RWPE2 (cell line): ENCODE measurements around the gene GPER1.

Experiments
- ATAC-seq: fragments of 200-7000 bp; cut with Tn5 transposase; 3 replicates; pipeline ENCODE4 v1.9.1; 2021; ENCODE audit warnings: low read depth
- DNase-seq: peaks from one replicate; pipeline ENCODE4 v3.0.0-alpha.2; 2020; ENCODE audit warnings: low spot score
- H3K27ac ChIP-seq: fragments of 450-650 bp; 2 replicates; pipeline ENCODE4 v1.5.1; 2017; ENCODE audit warnings: mild to moderate bottlenecking; ENCODE audit not compliant: poor library complexity, severe bottlenecking
- H3K27me3 ChIP-seq: fragments of 250-450 bp; sonication (Bioruptor Pico); 2 replicates; pipeline ENCODE4 v1.5.1; 2021; ENCODE audit warnings: mild to moderate bottlenecking, moderate library complexity; ENCODE audit not compliant: insufficient read depth, poor library complexity, severe bottlenecking
- H3K36me3 ChIP-seq: fragments of 250-450 bp; sonication (Bioruptor Pico); 2 replicates; pipeline ENCODE4 v1.5.1; 2020; ENCODE audit warnings: low read depth, mild to moderate bottlenecking, moderate library complexity
- H3K4me1 ChIP-seq: fragments of 250-450 bp; sonication (Bioruptor Pico); 2 replicates; pipeline ENCODE4 v1.5.1; 2021; ENCODE audit warnings: mild to moderate bottlenecking, moderate library complexity; ENCODE audit not compliant: insufficient read depth, poor library complexity, severe bottlenecking
- H3K4me3 ChIP-seq: fragments of 250-450 bp; sonication (Bioruptor Pico); 2 replicates; pipeline ENCODE4 v1.5.1; 2021; ENCODE audit warnings: mild to moderate bottlenecking, moderate library complexity; ENCODE audit not compliant: severe bottlenecking
- H3K9me3 ChIP-seq: fragments of 250-450 bp; sonication (Bioruptor Pico); 2 replicates; pipeline ENCODE4 v1.5.1; 2021; ENCODE audit warnings: mild to moderate bottlenecking, moderate library complexity; ENCODE audit not compliant: severe bottlenecking
- TF ChIP-seq, protein P1 (sequence below): fragments of 450-650 bp; IDR thresholded peaks from one replicate; pipeline ENCODE4 v1.5.1; 2017; ENCODE audit warnings: mild to moderate bottlenecking, moderate library complexity; ENCODE audit not compliant: poor library complexity, severe bottlenecking

Gene GPER1

DNA sequence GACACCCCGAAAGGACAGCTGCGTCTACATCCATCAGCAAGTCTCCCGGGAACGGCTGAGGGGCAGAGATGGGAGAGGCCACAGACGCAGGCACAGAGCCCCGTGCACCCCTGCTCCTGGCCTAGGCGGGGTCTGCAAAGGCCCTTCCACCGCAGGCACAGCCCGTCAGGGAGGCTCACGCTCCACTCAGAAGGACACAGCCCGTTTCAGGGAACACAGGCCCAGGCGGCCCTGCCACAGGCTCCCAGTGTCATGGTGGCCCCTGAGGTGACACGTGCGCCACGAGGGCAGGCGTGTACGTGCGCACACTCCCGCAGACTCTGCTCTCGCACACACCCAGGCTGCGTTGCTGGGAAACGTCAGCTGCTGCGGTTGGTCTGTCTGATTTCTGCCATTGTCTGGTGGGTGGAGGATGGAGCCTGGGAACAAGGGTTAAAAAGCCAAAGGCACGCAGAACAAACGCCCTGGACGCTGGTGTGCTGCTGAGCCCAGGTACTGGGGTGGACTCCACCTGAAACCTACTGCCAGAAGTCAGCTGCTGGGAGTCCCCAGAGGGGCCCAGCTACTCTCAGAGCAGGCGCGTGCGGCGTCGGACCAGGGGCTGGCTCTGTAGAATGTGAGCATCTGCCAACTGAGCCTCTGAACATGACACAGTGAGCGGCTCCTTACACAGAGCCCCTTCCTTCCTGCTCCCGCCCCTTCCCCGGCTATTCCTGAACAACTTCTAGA is 13.1 kb downstream of the GPER1 start:
- ATAC-seq (no peak; the same call in 2 of the 3 replicates), DNase-seq (no peak)
- Histone ChIP-seq H3K4me3 (no peak overlapping the region), H3K27me3 (no peaks in the 10 kb centered on the region), H3K27ac (no peak overlapping the region), H3K4me1 (no peaks in the 10 kb centered on the region), H3K9me3 (no peaks in the 10 kb centered on the region), H3K36me3 (no peaks in the 10 kb centered on the region)
- TF ChIP-seq, protein P1, sequence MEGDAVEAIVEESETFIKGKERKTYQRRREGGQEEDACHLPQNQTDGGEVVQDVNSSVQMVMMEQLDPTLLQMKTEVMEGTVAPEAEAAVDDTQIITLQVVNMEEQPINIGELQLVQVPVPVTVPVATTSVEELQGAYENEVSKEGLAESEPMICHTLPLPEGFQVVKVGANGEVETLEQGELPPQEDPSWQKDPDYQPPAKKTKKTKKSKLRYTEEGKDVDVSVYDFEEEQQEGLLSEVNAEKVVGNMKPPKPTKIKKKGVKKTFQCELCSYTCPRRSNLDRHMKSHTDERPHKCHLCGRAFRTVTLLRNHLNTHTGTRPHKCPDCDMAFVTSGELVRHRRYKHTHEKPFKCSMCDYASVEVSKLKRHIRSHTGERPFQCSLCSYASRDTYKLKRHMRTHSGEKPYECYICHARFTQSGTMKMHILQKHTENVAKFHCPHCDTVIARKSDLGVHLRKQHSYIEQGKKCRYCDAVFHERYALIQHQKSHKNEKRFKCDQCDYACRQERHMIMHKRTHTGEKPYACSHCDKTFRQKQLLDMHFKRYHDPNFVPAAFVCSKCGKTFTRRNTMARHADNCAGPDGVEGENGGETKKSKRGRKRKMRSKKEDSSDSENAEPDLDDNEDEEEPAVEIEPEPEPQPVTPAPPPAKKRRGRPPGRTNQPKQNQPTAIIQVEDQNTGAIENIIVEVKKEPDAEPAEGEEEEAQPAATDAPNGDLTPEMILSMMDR, result no peak

DNA sequence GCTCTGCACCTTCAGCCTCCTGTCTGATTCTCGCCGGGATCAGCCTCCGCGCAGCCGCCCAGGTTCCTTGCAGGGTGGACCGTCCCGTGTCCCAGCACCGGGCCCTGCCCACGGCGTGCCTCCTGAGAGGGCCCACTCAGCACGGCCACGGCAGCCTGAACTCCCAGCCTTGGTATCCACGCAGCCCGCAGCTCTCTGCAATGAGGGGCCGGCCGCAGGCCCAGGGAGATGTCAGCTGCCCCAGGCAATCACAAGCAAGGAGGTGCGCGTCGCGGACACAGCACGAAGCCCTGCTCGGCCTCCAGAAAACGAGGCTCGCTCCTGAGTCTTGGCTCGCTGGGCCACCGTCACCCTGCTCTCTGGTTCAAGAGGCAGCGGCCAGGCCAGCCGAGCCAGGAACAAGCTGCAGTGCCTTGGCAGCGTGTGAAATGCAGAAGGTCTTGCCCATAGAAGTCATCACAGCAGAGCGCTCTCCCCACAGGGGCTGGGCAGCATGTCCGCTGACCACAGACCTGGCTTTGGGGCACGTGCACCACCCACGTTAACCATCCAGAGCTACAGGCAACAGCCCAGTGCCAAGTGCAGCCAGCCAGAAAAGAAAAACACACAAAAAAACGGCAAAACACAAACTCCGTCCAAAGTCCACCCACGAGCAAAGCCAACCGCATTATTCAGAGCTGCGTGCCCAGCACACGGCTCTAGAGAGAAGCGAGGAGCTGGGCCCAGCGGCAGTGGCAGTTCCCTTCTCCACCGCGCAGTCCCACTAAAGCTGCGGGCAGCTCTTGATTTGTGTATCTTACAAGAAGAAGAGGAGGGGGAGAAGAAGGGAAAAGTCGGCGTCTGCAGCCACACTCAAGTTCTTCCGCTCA is 13.9 kb downstream of the GPER1 start:
- H3K4me3 ChIP-seq, result no peak overlapping the region
- no peaks in the 10 kb centered on the region for H3K36me3 ChIP-seq
- no peak overlapping the region for H3K27ac ChIP-seq
- TF ChIP-seq, protein P1, result no peak
- H3K27me3 ChIP-seq, result no peaks in the 10 kb centered on the region
- no peaks in the 10 kb centered on the region for H3K9me3 ChIP-seq
- no peaks in the 10 kb centered on the region for H3K4me1 ChIP-seq
- no peak for DNase-seq
- no peak for ATAC-seq

DNA sequence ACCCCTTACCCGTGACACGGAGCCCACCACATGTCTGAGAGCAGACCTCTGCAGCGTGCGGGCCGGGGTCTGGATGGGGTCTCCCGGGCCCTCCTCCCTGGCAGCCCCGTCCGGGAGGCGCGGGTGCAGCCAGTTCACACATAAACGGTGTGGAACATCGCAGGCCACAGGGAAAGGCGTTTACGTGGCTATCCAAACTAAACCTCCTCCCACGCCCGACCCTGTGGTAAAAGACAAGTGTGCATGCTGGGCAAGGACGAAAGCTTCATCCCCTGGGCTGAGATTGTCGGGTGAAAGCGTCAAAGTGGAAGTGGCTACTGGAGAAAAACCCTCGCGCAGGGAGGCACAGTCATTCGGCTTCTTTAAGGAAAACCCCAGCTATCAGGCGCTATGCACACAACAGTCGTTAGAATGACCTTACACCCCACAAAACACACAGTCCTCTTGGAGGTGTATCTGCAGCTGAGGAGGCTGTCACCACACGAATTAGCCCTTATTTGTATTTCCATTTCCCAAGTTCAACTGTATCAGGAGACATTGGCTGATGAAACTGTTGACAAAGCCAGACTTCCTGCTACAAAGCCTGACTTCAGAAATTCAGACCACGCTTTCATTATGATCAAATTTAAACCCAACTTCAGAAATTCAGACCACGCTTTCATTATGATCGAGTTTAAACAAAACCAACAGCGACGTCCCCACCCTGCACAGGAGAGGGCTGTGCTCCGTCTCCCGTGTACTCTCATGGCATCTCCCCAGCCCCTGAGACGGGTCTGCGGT is 15.3 kb downstream of the GPER1 start:
- no peak overlapping the region for H3K4me3 ChIP-seq
- ATAC-seq (no peak), DNase-seq (no peak)
- H3K27ac ChIP-seq, result no peak overlapping the region
- TF ChIP-seq, protein P1, result no peak
- H3K4me1 ChIP-seq, result no peaks in the 10 kb centered on the region
- no peaks in the 10 kb centered on the region for H3K9me3 ChIP-seq
- no peaks in the 10 kb centered on the region for H3K27me3 ChIP-seq
- H3K36me3 ChIP-seq, result no peaks in the 10 kb centered on the region

- Histone ChIP-seq H3K4me3 (no peak overlapping the region), H3K9me3 (no peaks in the 10 kb centered on the region), H3K27me3 (no peaks in the 10 kb centered on the region), H3K36me3 (no peaks in the 10 kb centered on the region), H3K4me1 (no peaks in the 10 kb centered on the region), H3K27ac (no peak overlapping the region)
- no peak for ATAC-seq
- DNase-seq, result no peak
- TF ChIP-seq, protein P1, result no peak
Measured at GRCh38 chr7:1103789-1104515, 16.0 kb downstream of the GPER1 start.
